ENCODE data around the gene GOLGA6L10. TPM values are rescaled to one million over a fixed set of nuclear protein-coding genes. Genes with fewer than 3 reads are reported as not detected.

GOLGA6L10 gene
- total and polyA plus RNA-seq, 2 donors from 2014 or later, result 0.45 to 2.5 TPM

DNA sequence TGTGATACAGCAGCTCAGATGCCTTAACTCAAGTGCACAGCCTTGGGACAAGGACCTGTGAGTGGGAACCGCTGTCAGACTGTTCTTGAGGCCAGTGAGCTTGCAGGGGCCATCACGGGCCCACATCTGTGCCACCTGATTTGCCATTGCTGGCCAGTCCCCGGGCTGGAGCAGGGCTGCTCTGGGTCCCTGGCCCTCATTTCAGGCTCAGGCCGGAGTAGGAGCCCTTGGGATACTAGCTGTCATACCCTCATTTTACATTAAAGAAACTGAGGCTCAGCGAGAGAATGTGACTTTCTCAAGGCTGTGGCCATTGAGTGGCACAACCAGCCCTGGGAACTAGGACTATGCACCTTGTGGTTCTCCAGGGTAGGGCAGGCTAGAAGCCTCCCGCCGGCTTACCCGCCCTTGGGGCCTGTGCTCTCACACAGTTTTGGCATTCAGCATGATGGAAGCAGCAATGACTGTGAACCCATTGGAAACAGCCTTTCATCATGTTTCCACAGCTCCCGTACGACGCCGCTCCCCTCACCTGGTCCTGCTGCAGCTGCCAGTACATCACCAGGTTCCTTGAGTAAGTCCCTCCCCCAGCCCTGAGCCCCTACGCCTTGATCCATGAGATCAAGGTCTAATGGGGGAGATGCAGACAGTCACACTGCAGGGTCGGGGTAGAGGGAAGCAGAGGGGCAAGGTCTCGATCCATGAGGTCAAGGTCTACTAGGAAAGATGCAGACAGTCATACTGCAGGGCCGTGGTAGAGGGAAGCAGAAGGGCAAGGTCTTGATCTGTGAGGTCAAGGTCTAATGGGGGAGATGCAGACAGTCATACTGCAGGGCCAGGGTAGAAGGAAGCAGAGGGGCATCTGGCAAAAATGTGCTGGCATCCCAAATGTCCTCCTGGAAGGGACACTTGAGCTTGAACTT, 42.2 kb downstream of the GOLGA6L10 start:
- H3K4me1 ChIP-seq (ENCODE audit: control insufficient read depth in 2 of 3, insufficient read depth in 2 of 3, low read depth in 1 of 3, low read length in 3 of 3), result no peaks in the 10 kb centered on the region
- H3K36me3 ChIP-seq (ENCODE audit: control insufficient read depth in 2 of 3, insufficient read depth in 3 of 3, low read length in 3 of 3), result no peaks in the 10 kb centered on the region
- no peak overlapping the region for H3K27ac ChIP-seq (ENCODE audit: low read depth in 2 of 2, low read length in 2 of 2)
- DNase-seq (no peak), FAIRE-seq (no peak)
- no peaks in the 10 kb centered on the region for H3K27me3 ChIP-seq (ENCODE audit: control insufficient read depth, insufficient read depth, low read length)
- TF ChIP-seq, protein P1, sequence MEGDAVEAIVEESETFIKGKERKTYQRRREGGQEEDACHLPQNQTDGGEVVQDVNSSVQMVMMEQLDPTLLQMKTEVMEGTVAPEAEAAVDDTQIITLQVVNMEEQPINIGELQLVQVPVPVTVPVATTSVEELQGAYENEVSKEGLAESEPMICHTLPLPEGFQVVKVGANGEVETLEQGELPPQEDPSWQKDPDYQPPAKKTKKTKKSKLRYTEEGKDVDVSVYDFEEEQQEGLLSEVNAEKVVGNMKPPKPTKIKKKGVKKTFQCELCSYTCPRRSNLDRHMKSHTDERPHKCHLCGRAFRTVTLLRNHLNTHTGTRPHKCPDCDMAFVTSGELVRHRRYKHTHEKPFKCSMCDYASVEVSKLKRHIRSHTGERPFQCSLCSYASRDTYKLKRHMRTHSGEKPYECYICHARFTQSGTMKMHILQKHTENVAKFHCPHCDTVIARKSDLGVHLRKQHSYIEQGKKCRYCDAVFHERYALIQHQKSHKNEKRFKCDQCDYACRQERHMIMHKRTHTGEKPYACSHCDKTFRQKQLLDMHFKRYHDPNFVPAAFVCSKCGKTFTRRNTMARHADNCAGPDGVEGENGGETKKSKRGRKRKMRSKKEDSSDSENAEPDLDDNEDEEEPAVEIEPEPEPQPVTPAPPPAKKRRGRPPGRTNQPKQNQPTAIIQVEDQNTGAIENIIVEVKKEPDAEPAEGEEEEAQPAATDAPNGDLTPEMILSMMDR (IDR thresholded peaks at IDR 0.05; ENCODE audit: borderline replicate concordance, extremely low read depth, insufficient read depth), result no peak
- no peak overlapping the region for H3K9ac ChIP-seq (ENCODE audit: low read length in 3 of 3)
- no peak overlapping the region for H3K4me3 ChIP-seq (ENCODE audit: low read length in 3 of 3)
- H3K9me3 ChIP-seq (ENCODE audit: control insufficient read depth in 2 of 3, insufficient read depth in 1 of 3, low read length in 3 of 3), result no peaks in the 10 kb centered on the region
- intact Hi-C loops (cut with DNase I), result no loop called here

DNA sequence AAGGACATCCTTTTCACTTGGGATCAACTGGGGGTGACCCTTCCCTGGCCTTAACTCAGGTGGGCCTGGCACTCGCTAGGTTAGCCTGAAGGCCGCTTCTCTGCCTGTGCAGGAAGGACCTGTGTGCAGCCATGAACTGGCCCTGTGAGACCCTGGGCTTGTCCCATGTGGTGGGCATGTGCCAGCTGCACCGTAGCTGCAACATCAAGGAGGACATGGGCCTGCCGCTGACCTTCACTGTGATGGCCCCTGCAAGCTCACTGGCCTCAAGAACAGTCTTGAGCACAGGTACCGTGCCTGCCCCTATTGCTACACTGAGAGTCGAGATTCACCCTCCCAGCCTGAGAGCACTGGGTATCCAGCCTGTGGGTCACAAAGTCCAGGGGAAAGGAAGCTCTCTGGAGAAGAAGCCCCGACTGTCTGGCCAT, 43.6 kb downstream of the GOLGA6L10 start:
- H3K27me3 ChIP-seq (ENCODE audit: control insufficient read depth, insufficient read depth, low read length), result no peaks in the 10 kb centered on the region
- no peak overlapping the region for H3K9ac ChIP-seq (ENCODE audit: low read length in 3 of 3)
- H3K4me3 ChIP-seq (ENCODE audit: low read length in 3 of 3), result no peak overlapping the region
- intact Hi-C loops (cut with DNase I), result no loop called here
- no peak for FAIRE-seq
- TF ChIP-seq, protein P1 (IDR thresholded peaks at IDR 0.05; ENCODE audit: borderline replicate concordance, extremely low read depth, insufficient read depth), result no peak
- H3K4me1 ChIP-seq (ENCODE audit: control insufficient read depth in 2 of 3, insufficient read depth in 2 of 3, low read depth in 1 of 3, low read length in 3 of 3), result no peaks in the 10 kb centered on the region
- no peak for DNase-seq
- H3K27ac ChIP-seq (ENCODE audit: low read depth in 2 of 2, low read length in 2 of 2), result no peak overlapping the region
- H3K36me3 ChIP-seq (ENCODE audit: control insufficient read depth in 2 of 3, insufficient read depth in 3 of 3, low read length in 3 of 3), result no peaks in the 10 kb centered on the region
- no peaks in the 10 kb centered on the region for H3K9me3 ChIP-seq (ENCODE audit: control insufficient read depth in 2 of 3, insufficient read depth in 1 of 3, low read length in 3 of 3)

DNA sequence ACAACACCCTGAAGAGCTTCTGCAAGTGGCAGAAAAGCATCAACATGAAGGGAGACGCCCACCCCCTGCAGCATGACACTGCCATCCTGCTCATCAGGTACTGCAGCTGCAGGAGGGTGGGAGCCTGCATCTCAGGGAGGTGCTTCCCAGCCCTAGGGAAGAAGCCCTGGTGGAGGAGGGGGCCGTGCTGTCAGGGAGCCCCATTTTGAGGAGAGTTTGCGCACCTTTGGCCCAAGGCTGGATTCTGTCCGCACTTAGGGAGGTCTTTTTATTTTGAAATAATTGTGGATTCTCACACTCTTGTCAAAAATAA, 44.5 kb downstream of the GOLGA6L10 start:
- DNase-seq (no peak), FAIRE-seq (no peak)
- Histone ChIP-seq H3K9me3 (ENCODE audit: control insufficient read depth in 2 of 3, insufficient read depth in 1 of 3, low read length in 3 of 3) (no peaks in the 10 kb centered on the region), H3K27ac (ENCODE audit: low read depth in 2 of 2, low read length in 2 of 2) (no peak overlapping the region), H3K27me3 (ENCODE audit: control insufficient read depth, insufficient read depth, low read length) (no peaks in the 10 kb centered on the region), H3K9ac (ENCODE audit: low read length in 3 of 3) (no peak overlapping the region), H3K36me3 (ENCODE audit: control insufficient read depth in 2 of 3, insufficient read depth in 3 of 3, low read length in 3 of 3) (no peaks in the 10 kb centered on the region), H3K4me3 (ENCODE audit: low read length in 3 of 3) (no peak overlapping the region), H3K4me1 (ENCODE audit: control insufficient read depth in 2 of 3, insufficient read depth in 2 of 3, low read depth in 1 of 3, low read length in 3 of 3) (no peaks in the 10 kb centered on the region)
- TF ChIP-seq, protein P1 (IDR thresholded peaks at IDR 0.05; ENCODE audit: borderline replicate concordance, extremely low read depth, insufficient read depth), result no peak
- intact Hi-C loops (cut with DNase I), result no loop called here
